K562 (cell line): ENCODE measurements around the gene REG3G. TPM values are rescaled to one million over a fixed set of nuclear protein-coding genes. Genes with fewer than 3 reads are reported as not detected.

ENCODE experiments used
- ATF2 ChIP-seq: sonication (generic); formaldehyde crosslinking; IDR thresholded peaks from 2 replicates; pipeline ENCODE4 v1.8.1; 2022; ENCODE audit warnings: missing genetic modification reagents
- EWSR1 ChIP-seq: fragments of 450-650 bp; IDR thresholded peaks from 2 replicates; pipeline ENCODE4 v1.6.1; 2018; ENCODE audit warnings: borderline replicate concordance, mild to moderate bottlenecking, low read depth, moderate library complexity; ENCODE audit not compliant: partially characterized antibody
- HSF4 ChIP-seq: fragments of 250-450 bp; sonication (Bioruptor Pico); IDR thresholded peaks from 2 replicates; pipeline ENCODE4 v2.1.2; 2022; ENCODE audit warnings: mild to moderate bottlenecking, moderate library complexity, borderline replicate concordance
- ID3 ChIP-seq, 2 experiments: fragments of 250-450 bp in 1 of 2; fragments of 450-650 bp in 1 of 2; sonication (Bioruptor Pico) in 1 of 2; IDR thresholded peaks; 2 replicates each; pipeline versions ENCODE4 v1.6.1 to v1.8.0; 2016 to 2021; ENCODE audit warnings: mild to moderate bottlenecking in 2 of 2, moderate library complexity in 2 of 2, missing compliant biosample characterization in 1 of 2, missing genetic modification characterization in 1 of 2
- NFYB ChIP-seq: IDR thresholded peaks from 2 replicates; pipeline ENCODE4 v1.6.1; 2011; ENCODE audit warnings: mild to moderate bottlenecking, moderate library complexity; ENCODE audit not compliant: insufficient read length; ENCODE audit errors: extremely low read depth
- POU5F1 ChIP-seq: fragments of 150-350 bp; IDR thresholded peaks from 2 replicates; pipeline ENCODE4 v1.6.1; 2014; ENCODE audit warnings: borderline replicate concordance, low read length, low read depth, mild to moderate bottlenecking; ENCODE audit not compliant: partially characterized antibody
- STAT5B ChIP-seq: fragments of 250-450 bp; sonication (Bioruptor Pico); IDR thresholded peaks from 2 replicates; pipeline ENCODE4 v1.8.0; 2021; ENCODE audit warnings: mild to moderate bottlenecking, inconsistent platforms
- TRIM24 ChIP-seq, 2 experiments: fragments of 450-650 bp; IDR thresholded peaks; 2 replicates each; pipeline ENCODE4 v1.6.1; 2016
- ZBTB8A ChIP-seq: fragments of 450-650 bp; IDR thresholded peaks from 2 replicates; pipeline ENCODE4 v1.6.1; 2018; ENCODE audit warnings: mild to moderate bottlenecking, moderate library complexity; ENCODE audit not compliant: partially characterized antibody
- ZKSCAN1 ChIP-seq: fragments of 150-350 bp; IDR thresholded peaks from 2 replicates; pipeline ENCODE4 v1.6.1; 2016; ENCODE audit warnings: low read depth, low read length
- ZNF57 ChIP-seq: fragments of 450-650 bp; formaldehyde crosslinking; IDR thresholded peaks from 2 replicates; pipeline ENCODE4 v1.4.0; 2020; ENCODE audit warnings: mild to moderate bottlenecking, moderate library complexity
- ZNF584 ChIP-seq: fragments of 200-800 bp; sonication (Bioruptor generic); IDR thresholded peaks from 2 replicates; pipeline ENCODE4 v1.6.1; 2016; ENCODE audit warnings: low read depth, mild to moderate bottlenecking, missing genetic modification characterization, missing compliant biosample characterization
- ZNF589 ChIP-seq: fragments of 200-800 bp; sonication (Bioruptor generic); IDR thresholded peaks from 2 replicates; pipeline ENCODE4 v1.6.1; 2016; ENCODE audit warnings: low read depth, missing genetic modification characterization, missing compliant biosample characterization
- polyA plus RNA-seq, 8 experiments: library from polyadenylated mRNA; depleted of rRNA in 4 of 8; stranded (reverse) in 5 of 8; unstranded in 3 of 8; fragments of >200 nt; fragmentation: Nextera tagmentation in 2 of 8; fragmentation: Illumina TruSeq in 1 of 8; extraction: Ambion mirVana in 2 of 8; extraction: Trizol in 1 of 8; gene quantifications; 2 replicates each; pipeline versions ENCODE4 v1.2.1 to v1.2.3, GENCODE V29; 2011 to 2014; ENCODE audit warnings: inconsistent platforms in 1 of 8, missing spikeins in 1 of 8
- total RNA-seq, 7 experiments: library from RNA; depleted of rRNA in 6 of 7; stranded (reverse); fragments of >200 nt in 6 of 7; fragmentation: Illumina TruSeq in 2 of 7; extraction: Trizol in 2 of 7; gene quantifications; 2 replicates each; pipeline versions ENCODE4 v1.2.1 to v1.2.3, GENCODE V29; 2011 to 2021; ENCODE audit warnings: low replicate concordance in 1 of 7

The REG3G gene
- total and polyA plus RNA-seq, 9 of the 15 experiments (the other 6 are each of a cell fraction or from before 2014, with no cell fraction given): not detected

GRCh38 chr2:78984386-78984785 lies 41.1 kb upstream of the REG3G start (continued):
- TF ChIP-seq NFYB: no peak
- no peak for TF ChIP-seq EWSR1
- TF ChIP-seq ZNF584 (CRISPR knock-in tag): no peak
- no peak for TF ChIP-seq POU5F1
- no peak for TF ChIP-seq ZNF57 (CRISPR knock-in tag)
- TF ChIP-seq ZBTB8A: no peak
- no peak for TF ChIP-seq ATF2 (CRISPR knock-in tag)
- no peak for TF ChIP-seq HSF4
- TF ChIP-seq ID3 (CRISPR knock-in tag; IDR thresholded peaks at IDR 0.05): no peak
- TF ChIP-seq ID3 (tag; IDR thresholded peaks at IDR 0.05): no peak
- TF ChIP-seq STAT5B (CRISPR knock-in tag): no peak
- no peak for TF ChIP-seq TRIM24 (IDR thresholded peaks at IDR 0.05)
- TF ChIP-seq ZKSCAN1: no peak
- no peak for TF ChIP-seq ZNF589 (CRISPR knock-in tag)
